BLaER1 (cell line): ENCODE results near the gene ABLIM2.

Experiments
- H3K27ac ChIP-seq: shearing (Covaris generic); formaldehyde crosslinking; 2 replicates; pipeline ENCODE4 v1.8.1; 2022
- H3K27me3 ChIP-seq: shearing (Covaris generic); formaldehyde crosslinking; 2 replicates; pipeline ENCODE4 v1.8.1; 2022
- H3K36me3 ChIP-seq: shearing (Covaris generic); formaldehyde crosslinking; 2 replicates; pipeline ENCODE4 v1.8.1; 2022
- H3K4me1 ChIP-seq: shearing (Covaris generic); formaldehyde crosslinking; 2 replicates; pipeline ENCODE4 v1.8.1; 2022
- H3K4me2 ChIP-seq: shearing (Covaris generic); formaldehyde crosslinking; 2 replicates; pipeline ENCODE4 v1.8.1; 2022
- H3K4me3 ChIP-seq: shearing (Covaris generic); formaldehyde crosslinking; 2 replicates; pipeline ENCODE4 v1.8.1; 2022
- H3K9ac ChIP-seq: shearing (Covaris generic); formaldehyde crosslinking; 2 replicates; pipeline ENCODE4 v1.8.1; 2022
- H3K9me3 ChIP-seq: shearing (Covaris generic); formaldehyde crosslinking; 2 replicates; pipeline ENCODE4 v1.8.1; 2022
- H4K20me1 ChIP-seq: shearing (Covaris generic); formaldehyde crosslinking; 2 replicates; pipeline ENCODE4 v1.8.1; 2022
- Cebpa-rat ChIP-seq: shearing (Covaris generic); IDR thresholded peaks from 2 replicates; pipeline ENCODE4 v1.8.1; 2022

ABLIM2 gene

GRCh38 chr4:8184061-8184460, 25.4 kb upstream of the ABLIM2 start:
- Histone ChIP-seq H3K27me3 (no peaks in the 10 kb centered on the region), H3K4me2 (no peak overlapping the region), H3K4me1 (peaks cover 51% of the 10 kb centered on the region), H3K27ac (no peak overlapping the region), H3K4me3 (no peak overlapping the region), H4K20me1 (no peaks in the 10 kb centered on the region), H3K9me3 (no peaks in the 10 kb centered on the region), H3K36me3 (no peaks in the 10 kb centered on the region), H3K9ac (no peak overlapping the region)
- TF ChIP-seq Cebpa-rat: no peak

- no peak overlapping the region for H3K4me2 ChIP-seq
- no peaks in the 10 kb centered on the region for H3K27me3 ChIP-seq
- no peaks in the 10 kb centered on the region for H3K36me3 ChIP-seq
- no peaks in the 10 kb centered on the region for H4K20me1 ChIP-seq
- no peaks in the 10 kb centered on the region for H3K9me3 ChIP-seq
- H3K4me1 ChIP-seq: peaks cover 41% of the 10 kb centered on the region
- no peak for TF ChIP-seq Cebpa-rat
- no peak overlapping the region for H3K27ac ChIP-seq
- no peak overlapping the region for H3K4me3 ChIP-seq
- no peak overlapping the region for H3K9ac ChIP-seq
Measured at GRCh38 chr4:8182858-8183725, 24.5 kb upstream of the ABLIM2 start.

GRCh38 chr4:8182294-8182693, 23.7 kb upstream of the ABLIM2 start:
- Histone ChIP-seq H3K4me2 (no peak overlapping the region), H3K9ac (no peak overlapping the region), H4K20me1 (no peaks in the 10 kb centered on the region), H3K27me3 (no peaks in the 10 kb centered on the region), H3K36me3 (no peaks in the 10 kb centered on the region), H3K27ac (no peak overlapping the region), H3K4me1 (peaks cover 35% of the 10 kb centered on the region), H3K4me3 (no peak overlapping the region), H3K9me3 (no peaks in the 10 kb centered on the region)
- no peak for TF ChIP-seq Cebpa-rat

- no peaks in the 10 kb centered on the region for H4K20me1 ChIP-seq
- H3K4me1 ChIP-seq: peaks cover 35% of the 10 kb centered on the region
- H3K27ac ChIP-seq: no peak overlapping the region
- no peak overlapping the region for H3K9ac ChIP-seq
- H3K4me2 ChIP-seq: no peak overlapping the region
- H3K36me3 ChIP-seq: no peaks in the 10 kb centered on the region
- no peaks in the 10 kb centered on the region for H3K27me3 ChIP-seq
- no peak overlapping the region for H3K4me3 ChIP-seq
- H3K9me3 ChIP-seq: no peaks in the 10 kb centered on the region
- TF ChIP-seq Cebpa-rat: no peak
Measured at GRCh38 chr4:8181844-8182243, 23.2 kb upstream of the ABLIM2 start.

GRCh38 chr4:8181119-8181518, 22.5 kb upstream of the ABLIM2 start:
- Histone ChIP-seq H3K9me3 (no peaks in the 10 kb centered on the region), H3K36me3 (no peaks in the 10 kb centered on the region), H3K27ac (no peak overlapping the region), H3K9ac (no peak overlapping the region), H4K20me1 (no peaks in the 10 kb centered on the region), H3K4me1 (peaks cover 33% of the 10 kb centered on the region), H3K4me2 (no peak overlapping the region), H3K4me3 (no peak overlapping the region), H3K27me3 (no peaks in the 10 kb centered on the region)
- TF ChIP-seq Cebpa-rat: no peak

GRCh38 chr4:8180310-8181093, 21.9 kb upstream of the ABLIM2 start:
- Histone ChIP-seq H3K9ac (no peak overlapping the region), H3K4me3 (no peak overlapping the region), H3K9me3 (no peaks in the 10 kb centered on the region), H3K27me3 (no peaks in the 10 kb centered on the region), H3K36me3 (no peaks in the 10 kb centered on the region), H3K4me1 (peaks cover 27% of the 10 kb centered on the region), H3K4me2 (no peak overlapping the region), H4K20me1 (no peaks in the 10 kb centered on the region), H3K27ac (no peak overlapping the region)
- no peak for TF ChIP-seq Cebpa-rat

- Histone ChIP-seq H3K4me2 (no peak overlapping the region), H3K36me3 (no peaks in the 10 kb centered on the region), H3K4me3 (no peak overlapping the region), H3K9me3 (no peaks in the 10 kb centered on the region), H4K20me1 (no peaks in the 10 kb centered on the region), H3K27ac (no peak overlapping the region), H3K4me1 (peaks cover 20% of the 10 kb centered on the region), H3K27me3 (no peaks in the 10 kb centered on the region), H3K9ac (no peak overlapping the region)
- no peak for TF ChIP-seq Cebpa-rat
Measured at GRCh38 chr4:8179771-8180170, 21.2 kb upstream of the ABLIM2 start.

GRCh38 chr4:8179074-8179473, 20.5 kb upstream of the ABLIM2 start:
- no peak for TF ChIP-seq Cebpa-rat

GRCh38 chr4:8177956-8178355, 19.3 kb upstream of the ABLIM2 start:
- no peak overlapping the region for H3K4me3 ChIP-seq
- peaks cover 21% of the 10 kb centered on the region for H3K4me1 ChIP-seq
- H3K4me2 ChIP-seq: no peak overlapping the region
- no peak for TF ChIP-seq Cebpa-rat
- H3K27me3 ChIP-seq: no peaks in the 10 kb centered on the region
- H3K9ac ChIP-seq: no peak overlapping the region
- no peaks in the 10 kb centered on the region for H4K20me1 ChIP-seq
- H3K9me3 ChIP-seq: no peaks in the 10 kb centered on the region
- no peaks in the 10 kb centered on the region for H3K36me3 ChIP-seq
- H3K27ac ChIP-seq: no peak overlapping the region

More at GRCh38 chr4:8179074-8179473, 20.5 kb upstream of the ABLIM2 start:
- Histone ChIP-seq H3K9me3 (no peaks in the 10 kb centered on the region), H4K20me1 (no peaks in the 10 kb centered on the region), H3K27ac (no peak overlapping the region), H3K27me3 (no peaks in the 10 kb centered on the region), H3K4me2 (no peak overlapping the region), H3K4me3 (no peak overlapping the region), H3K4me1 (peaks cover 15% of the 10 kb centered on the region), H3K36me3 (no peaks in the 10 kb centered on the region), H3K9ac (no peak overlapping the region)

- no peak for TF ChIP-seq Cebpa-rat
- Histone ChIP-seq H3K4me1 (peaks cover 25% of the 10 kb centered on the region), H3K9me3 (no peaks in the 10 kb centered on the region), H3K4me3 (no peak overlapping the region), H3K4me2 (no peak overlapping the region), H3K9ac (no peak overlapping the region), H3K36me3 (no peaks in the 10 kb centered on the region), H3K27me3 (no peaks in the 10 kb centered on the region), H3K27ac (no peak overlapping the region), H4K20me1 (no peaks in the 10 kb centered on the region)
Measured at GRCh38 chr4:8177552-8177951, 18.9 kb upstream of the ABLIM2 start.
